Neural cell (in vitro differentiated cells): ENCODE measurements around the gene AK8. TPM values are rescaled to one million over a fixed set of nuclear protein-coding genes. Genes with fewer than 3 reads are reported as not detected.

ENCODE experiments used
- H2AFZ ChIP-seq: fragments of 200-600, 300-800 bp; sonication (generic), shearing (Covaris generic); 2 replicates; pipeline ENCODE4 v1.6.0; 2014; ENCODE audit warnings: low read depth, mild to moderate bottlenecking, antibody characterized with exemption, low read length, moderate library complexity
- H3F3A ChIP-seq: fragments of 200-600 bp; shearing (Covaris generic); 2 replicates; pipeline ENCODE4 v1.6.1; 2016; ENCODE audit warnings: mild to moderate bottlenecking, moderate library complexity, mixed read lengths, antibody characterized with exemption, low read length; ENCODE audit not compliant: insufficient read depth, poor library complexity, severe bottlenecking
- H3K27ac ChIP-seq: fragments of 200-600, 300-800 bp; sonication (generic), shearing (Covaris generic); 2 replicates; pipeline ENCODE4 v1.5.1; 2014; ENCODE audit warnings: mild to moderate bottlenecking, low read length, moderate library complexity
- H3K27me3 ChIP-seq: fragments of 300-800, 200-600 bp; sonication (generic), shearing (Covaris generic); 2 replicates; pipeline ENCODE4 v1.6.0; 2014; ENCODE audit warnings: mild to moderate bottlenecking, low read depth, low read length, moderate library complexity; ENCODE audit not compliant: insufficient read depth
- H3K36me3 ChIP-seq: fragments of 300-800, 200-600 bp; sonication (generic), shearing (Covaris generic); 2 replicates; pipeline ENCODE4 v1.5.1; 2014; ENCODE audit warnings: mild to moderate bottlenecking, antibody characterized with exemption, low read length, moderate library complexity; ENCODE audit not compliant: insufficient read depth
- H3K4me2 ChIP-seq: fragments of 300-800, 200-600 bp; sonication (generic), shearing (Covaris generic); 2 replicates; pipeline ENCODE4 v1.6.0; 2014; ENCODE audit warnings: mild to moderate bottlenecking, low read length
- H3K4me3 ChIP-seq: fragments of 300-800, 200-600 bp; sonication (generic), shearing (Covaris generic); 2 replicates; pipeline ENCODE4 v1.5.1; 2014; ENCODE audit warnings: mild to moderate bottlenecking, low read length, moderate library complexity
- H3K79me2 ChIP-seq: fragments of 200-600 bp; shearing (Covaris generic); replicated peaks from 2 replicates; pipeline ENCODE4 v1.6.0; 2014; ENCODE audit warnings: mild to moderate bottlenecking, low read length, moderate library complexity; ENCODE audit not compliant: insufficient read depth
- H3K9ac ChIP-seq: fragments of 300-800, 200-600 bp; sonication (generic), shearing (Covaris generic); 2 replicates; pipeline ENCODE4 v1.6.1; 2016; ENCODE audit warnings: mild to moderate bottlenecking, low read length, mixed read lengths
- H3K9me2 ChIP-seq: fragments of 200-600 bp; shearing (Covaris generic); 2 replicates; pipeline ENCODE4 v1.6.1; 2016; ENCODE audit warnings: mild to moderate bottlenecking, low read length, mixed read lengths; ENCODE audit not compliant: insufficient read depth
- H3K9me3 ChIP-seq: fragments of 200-600, 300-800 bp; sonication (generic), shearing (Covaris generic); 2 replicates; pipeline ENCODE4 v1.6.1; 2016; ENCODE audit warnings: mild to moderate bottlenecking, mixed run types, low read length, moderate library complexity, mixed read lengths
- H4K20me1 ChIP-seq: fragments of 200-600 bp; shearing (Covaris generic); 2 replicates; pipeline ENCODE4 v1.6.1; 2016; ENCODE audit warnings: mild to moderate bottlenecking, mixed run types; ENCODE audit not compliant: insufficient read depth
- EP300 ChIP-seq: fragments of 450-650 bp; conservative IDR thresholded peaks from 2 replicates; pipeline ENCODE4 v1.6.1; 2014; ENCODE audit warnings: antibody characterized with exemption, mild to moderate bottlenecking, moderate library complexity; ENCODE audit not compliant: poor library complexity, severe bottlenecking
- EZH2 ChIP-seq: fragments of 200-600, 300-800 bp; shearing (Covaris generic), sonication (generic); IDR thresholded peaks from 2 replicates; pipeline ENCODE4 v1.6.1; 2014; ENCODE audit warnings: antibody characterized with exemption, low read length, borderline replicate concordance, mild to moderate bottlenecking; ENCODE audit not compliant: insufficient read depth, poor library complexity, severe bottlenecking
- MXI1 ChIP-seq: fragments of 450-650 bp; conservative IDR thresholded peaks from 2 replicates; pipeline ENCODE4 v1.6.1; 2014; ENCODE audit warnings: antibody characterized with exemption, mild to moderate bottlenecking; ENCODE audit not compliant: poor library complexity, severe bottlenecking
- POLR2AphosphoS5 ChIP-seq: IDR thresholded peaks from 2 replicates; pipeline ENCODE4 v1.6.1; 2012
- RAD21 ChIP-seq: fragments of 450-650 bp; conservative IDR thresholded peaks from 2 replicates; pipeline ENCODE4 v1.6.1; 2014; ENCODE audit warnings: antibody characterized with exemption, mild to moderate bottlenecking, moderate library complexity
- SMC3 ChIP-seq: fragments of 450-650 bp; conservative IDR thresholded peaks from 2 replicates; pipeline ENCODE4 v1.6.1; 2014; ENCODE audit warnings: antibody characterized with exemption, mild to moderate bottlenecking, moderate library complexity; ENCODE audit not compliant: poor library complexity
- TAF1 ChIP-seq: IDR thresholded peaks from 2 replicates; pipeline ENCODE4 v1.6.1; 2012; ENCODE audit warnings: low read depth
- polyA plus RNA-seq: library from polyadenylated mRNA; depleted of rRNA; stranded (reverse); fragments of >200 nt; gene quantifications from 2 replicates; pipeline ENCODE4 v1.2.3, GENCODE V29; 2014
- TF ChIP-seq, protein P1 (sequence below): IDR thresholded peaks from 2 replicates; pipeline ENCODE4 v1.6.1; 2012; ENCODE audit warnings: borderline replicate concordance
- TF ChIP-seq, protein P2 (sequence below): fragments of 450-650 bp; IDR thresholded peaks from 2 replicates; pipeline ENCODE4 v1.5.1; 2014; ENCODE audit warnings: antibody characterized with exemption, mild to moderate bottlenecking, moderate library complexity; ENCODE audit not compliant: poor library complexity, severe bottlenecking

AK8 gene
- polyA plus RNA-seq, 1 donor from 2014 or later, result 0.71 TPM

DNA sequence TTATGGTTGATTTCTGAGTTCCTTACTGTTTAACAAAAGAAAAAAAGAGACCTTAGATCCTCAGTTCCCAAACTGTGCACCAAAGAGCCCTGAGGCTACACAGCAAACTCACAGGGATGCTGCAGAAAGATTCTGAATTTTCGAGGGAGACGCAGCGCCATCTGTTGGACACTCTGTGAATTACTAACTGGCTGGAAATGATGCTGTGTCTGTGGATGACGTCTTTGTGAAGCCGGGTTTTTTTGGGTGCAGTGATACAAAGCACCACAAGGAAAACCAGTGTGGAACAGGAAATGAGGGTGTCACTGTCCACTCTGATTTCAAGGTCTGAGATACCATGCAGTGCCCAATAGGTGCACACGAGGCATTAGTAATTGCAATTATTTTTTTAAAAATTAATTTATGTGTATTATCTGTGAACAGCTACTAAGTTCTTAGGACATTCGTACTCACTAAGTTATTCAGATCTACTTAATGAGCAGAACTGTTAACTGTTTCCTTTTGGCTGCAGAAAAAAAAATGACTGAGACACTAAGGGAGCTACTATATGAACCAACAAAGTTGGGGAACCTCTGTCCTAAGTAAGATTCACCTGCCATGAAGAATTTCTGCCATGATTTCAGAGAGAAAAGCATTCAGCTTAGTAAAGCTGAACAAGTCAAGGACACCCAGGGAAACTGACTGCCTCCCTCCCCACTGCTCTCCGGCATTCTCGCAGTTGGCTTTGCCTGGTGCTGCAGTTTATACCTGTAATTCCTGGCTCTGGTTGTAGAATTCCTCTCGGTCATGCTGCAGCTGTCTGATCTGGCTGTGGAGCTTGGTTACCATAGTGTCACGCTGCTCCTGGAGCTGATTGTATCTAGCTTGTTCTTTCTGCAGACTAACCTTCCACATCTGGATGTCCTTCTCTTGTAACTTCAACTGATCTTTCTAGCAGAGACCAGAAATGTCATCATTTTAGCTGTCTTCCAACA is 24.1 kb upstream of the AK8 start:
- H3K27ac ChIP-seq, result no peak overlapping the region

DNA sequence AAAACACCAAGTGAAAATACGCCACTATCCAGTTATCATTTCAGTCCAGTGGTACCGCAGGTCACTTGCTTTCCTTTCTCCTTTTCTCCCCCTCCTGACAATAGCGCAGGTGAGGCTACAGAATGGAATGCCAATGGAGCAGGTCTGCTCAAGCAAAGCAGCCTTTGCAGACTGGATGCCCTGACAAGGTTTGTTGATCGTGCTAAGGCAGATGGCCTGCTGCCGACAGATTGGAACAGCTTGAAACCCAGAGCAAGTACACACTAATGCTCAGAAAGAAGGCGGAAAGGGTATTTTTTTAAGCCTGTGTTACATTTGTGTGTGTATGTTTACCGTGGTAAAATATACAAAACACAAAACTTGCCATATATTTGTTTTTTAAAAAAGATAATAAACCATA is 20.0 kb upstream of the AK8 start:
- H4K20me1 ChIP-seq, result no peaks in the 10 kb centered on the region
- no peak overlapping the region for H2AFZ ChIP-seq
- no peaks in the 10 kb centered on the region for H3K27me3 ChIP-seq
- no peak overlapping the region for H3K4me3 ChIP-seq
- H3K9me3 ChIP-seq, result no peaks in the 10 kb centered on the region
- no peaks in the 10 kb centered on the region for H3K79me2 ChIP-seq
- no peak overlapping the region for H3K27ac ChIP-seq
- H3K36me3 ChIP-seq, result no peaks in the 10 kb centered on the region
- no peaks in the 10 kb centered on the region for H3F3A ChIP-seq
- no peak overlapping the region for H3K9ac ChIP-seq
- no peaks in the 10 kb centered on the region for H3K9me2 ChIP-seq
- H3K4me2 ChIP-seq, result no peak overlapping the region
- no peak for TF ChIP-seq SMC3
- TF ChIP-seq RAD21, result no peak
- TF ChIP-seq POLR2AphosphoS5, result no peak
- no peak for TF ChIP-seq TAF1
- TF ChIP-seq EP300, result no peak
- TF ChIP-seq, protein P1, sequence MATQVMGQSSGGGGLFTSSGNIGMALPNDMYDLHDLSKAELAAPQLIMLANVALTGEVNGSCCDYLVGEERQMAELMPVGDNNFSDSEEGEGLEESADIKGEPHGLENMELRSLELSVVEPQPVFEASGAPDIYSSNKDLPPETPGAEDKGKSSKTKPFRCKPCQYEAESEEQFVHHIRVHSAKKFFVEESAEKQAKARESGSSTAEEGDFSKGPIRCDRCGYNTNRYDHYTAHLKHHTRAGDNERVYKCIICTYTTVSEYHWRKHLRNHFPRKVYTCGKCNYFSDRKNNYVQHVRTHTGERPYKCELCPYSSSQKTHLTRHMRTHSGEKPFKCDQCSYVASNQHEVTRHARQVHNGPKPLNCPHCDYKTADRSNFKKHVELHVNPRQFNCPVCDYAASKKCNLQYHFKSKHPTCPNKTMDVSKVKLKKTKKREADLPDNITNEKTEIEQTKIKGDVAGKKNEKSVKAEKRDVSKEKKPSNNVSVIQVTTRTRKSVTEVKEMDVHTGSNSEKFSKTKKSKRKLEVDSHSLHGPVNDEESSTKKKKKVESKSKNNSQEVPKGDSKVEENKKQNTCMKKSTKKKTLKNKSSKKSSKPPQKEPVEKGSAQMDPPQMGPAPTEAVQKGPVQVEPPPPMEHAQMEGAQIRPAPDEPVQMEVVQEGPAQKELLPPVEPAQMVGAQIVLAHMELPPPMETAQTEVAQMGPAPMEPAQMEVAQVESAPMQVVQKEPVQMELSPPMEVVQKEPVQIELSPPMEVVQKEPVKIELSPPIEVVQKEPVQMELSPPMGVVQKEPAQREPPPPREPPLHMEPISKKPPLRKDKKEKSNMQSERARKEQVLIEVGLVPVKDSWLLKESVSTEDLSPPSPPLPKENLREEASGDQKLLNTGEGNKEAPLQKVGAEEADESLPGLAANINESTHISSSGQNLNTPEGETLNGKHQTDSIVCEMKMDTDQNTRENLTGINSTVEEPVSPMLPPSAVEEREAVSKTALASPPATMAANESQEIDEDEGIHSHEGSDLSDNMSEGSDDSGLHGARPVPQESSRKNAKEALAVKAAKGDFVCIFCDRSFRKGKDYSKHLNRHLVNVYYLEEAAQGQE, result no peak
- no peak for TF ChIP-seq MXI1
- TF ChIP-seq EZH2, result no peak

More for the DNA sequence above, 24.1 kb upstream of the AK8 start:
- H3K4me2 ChIP-seq, result no peak overlapping the region
- H3K79me2 ChIP-seq, result no peaks in the 10 kb centered on the region
- no peak overlapping the region for H3K4me3 ChIP-seq
- H2AFZ ChIP-seq, result no peak overlapping the region
- no peaks in the 10 kb centered on the region for H3K9me2 ChIP-seq
- no peaks in the 10 kb centered on the region for H3F3A ChIP-seq
- no peaks in the 10 kb centered on the region for H3K9me3 ChIP-seq
- TF ChIP-seq EP300 (no peak), POLR2AphosphoS5 (no peak), EZH2 (no peak), SMC3 (peak; percentile 79), MXI1 (no peak), RAD21 (peak; percentile 73), TAF1 (no peak)
- TF ChIP-seq, protein P2, sequence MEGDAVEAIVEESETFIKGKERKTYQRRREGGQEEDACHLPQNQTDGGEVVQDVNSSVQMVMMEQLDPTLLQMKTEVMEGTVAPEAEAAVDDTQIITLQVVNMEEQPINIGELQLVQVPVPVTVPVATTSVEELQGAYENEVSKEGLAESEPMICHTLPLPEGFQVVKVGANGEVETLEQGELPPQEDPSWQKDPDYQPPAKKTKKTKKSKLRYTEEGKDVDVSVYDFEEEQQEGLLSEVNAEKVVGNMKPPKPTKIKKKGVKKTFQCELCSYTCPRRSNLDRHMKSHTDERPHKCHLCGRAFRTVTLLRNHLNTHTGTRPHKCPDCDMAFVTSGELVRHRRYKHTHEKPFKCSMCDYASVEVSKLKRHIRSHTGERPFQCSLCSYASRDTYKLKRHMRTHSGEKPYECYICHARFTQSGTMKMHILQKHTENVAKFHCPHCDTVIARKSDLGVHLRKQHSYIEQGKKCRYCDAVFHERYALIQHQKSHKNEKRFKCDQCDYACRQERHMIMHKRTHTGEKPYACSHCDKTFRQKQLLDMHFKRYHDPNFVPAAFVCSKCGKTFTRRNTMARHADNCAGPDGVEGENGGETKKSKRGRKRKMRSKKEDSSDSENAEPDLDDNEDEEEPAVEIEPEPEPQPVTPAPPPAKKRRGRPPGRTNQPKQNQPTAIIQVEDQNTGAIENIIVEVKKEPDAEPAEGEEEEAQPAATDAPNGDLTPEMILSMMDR, result peak; percentile 92
- TF ChIP-seq, protein P1, result no peak
- H3K27me3 ChIP-seq, result no peaks in the 10 kb centered on the region
- no peak overlapping the region for H3K9ac ChIP-seq
- no peaks in the 10 kb centered on the region for H3K36me3 ChIP-seq
- no peaks in the 10 kb centered on the region for H4K20me1 ChIP-seq
